Stimulated activated naive CD4-positive, alpha-beta T cell treated with Interleukin-2 at 50 U/mL for 16 hours (primary cell): ENCODE data around the gene SMAP1.
"Not testable (repeated sequence)": the region's sequence is repeated elsewhere in the genome, so short reads cannot be mapped to it uniquely, and the experiment has no call there.

Experiments used
- DNase-seq: peaks from one replicate; lab custom pipeline; 2025; lab: John Stamatoyannopoulos, UW

SMAP1 gene

DNA sequence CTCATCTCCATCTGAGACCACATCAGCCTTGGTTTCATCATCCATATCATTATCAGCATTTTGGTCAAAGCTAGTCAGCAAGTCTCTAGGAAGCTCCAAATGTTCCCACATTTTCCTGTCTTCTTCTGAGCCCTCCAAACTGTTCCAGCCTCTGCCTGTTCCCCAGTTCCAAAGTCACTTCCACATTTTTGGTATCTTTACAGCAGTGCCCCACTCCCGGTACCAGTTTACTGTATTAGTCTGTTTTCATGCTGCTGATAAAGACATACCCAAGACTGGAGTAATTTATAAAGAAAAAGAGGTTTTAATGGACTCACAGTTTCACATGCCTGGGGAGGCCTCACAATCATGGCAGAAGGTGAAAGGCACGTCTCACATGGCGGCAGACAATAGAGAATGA, 74.8 kb downstream of the SMAP1 start:
- DNase-seq = not testable (repeated sequence)

DNA sequence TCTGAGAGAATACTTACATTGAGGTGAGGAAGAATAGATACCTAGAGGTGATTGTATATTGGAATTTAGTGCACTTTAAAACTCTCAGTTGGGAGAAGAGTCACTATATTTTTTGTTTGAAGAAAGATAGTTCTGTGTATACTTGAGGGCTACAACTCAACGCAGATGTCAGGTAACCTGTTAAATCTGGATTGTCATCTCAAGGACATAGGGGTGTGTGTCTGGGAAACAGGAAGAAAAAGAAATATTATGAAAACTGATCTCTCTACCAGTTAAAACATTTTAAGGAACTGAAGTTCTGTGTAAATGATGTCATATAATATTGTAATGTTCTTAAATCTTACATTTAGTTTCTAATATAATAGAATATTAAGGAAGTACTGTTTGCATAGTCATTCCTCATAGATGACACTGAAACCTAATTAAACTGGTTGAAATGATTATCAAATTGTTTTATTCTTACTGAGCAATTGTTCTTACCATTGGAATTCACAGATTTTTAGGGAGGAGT, 86.2 kb downstream of the SMAP1 start:
- DNase-seq = no peak

DNA sequence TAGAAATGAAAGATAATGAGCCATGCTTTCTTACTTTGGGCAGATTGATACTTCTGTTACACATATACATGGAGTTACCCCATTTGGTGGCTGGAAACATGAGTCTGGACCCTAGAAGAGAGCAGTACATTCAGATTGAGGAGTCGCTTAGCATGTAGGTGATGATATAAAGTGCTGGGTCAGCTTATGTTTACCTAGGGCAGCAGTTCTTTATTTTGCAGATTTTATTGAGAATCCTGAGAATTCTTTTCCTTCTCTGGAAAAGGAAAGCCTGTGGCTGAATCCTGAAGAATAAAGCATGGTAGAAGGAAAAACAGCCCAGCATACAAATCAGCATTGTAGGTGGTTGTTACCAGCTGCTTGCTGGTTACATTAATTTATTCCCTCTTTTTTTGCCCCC, 91.2 kb downstream of the SMAP1 start:
- no peak for DNase-seq

DNA sequence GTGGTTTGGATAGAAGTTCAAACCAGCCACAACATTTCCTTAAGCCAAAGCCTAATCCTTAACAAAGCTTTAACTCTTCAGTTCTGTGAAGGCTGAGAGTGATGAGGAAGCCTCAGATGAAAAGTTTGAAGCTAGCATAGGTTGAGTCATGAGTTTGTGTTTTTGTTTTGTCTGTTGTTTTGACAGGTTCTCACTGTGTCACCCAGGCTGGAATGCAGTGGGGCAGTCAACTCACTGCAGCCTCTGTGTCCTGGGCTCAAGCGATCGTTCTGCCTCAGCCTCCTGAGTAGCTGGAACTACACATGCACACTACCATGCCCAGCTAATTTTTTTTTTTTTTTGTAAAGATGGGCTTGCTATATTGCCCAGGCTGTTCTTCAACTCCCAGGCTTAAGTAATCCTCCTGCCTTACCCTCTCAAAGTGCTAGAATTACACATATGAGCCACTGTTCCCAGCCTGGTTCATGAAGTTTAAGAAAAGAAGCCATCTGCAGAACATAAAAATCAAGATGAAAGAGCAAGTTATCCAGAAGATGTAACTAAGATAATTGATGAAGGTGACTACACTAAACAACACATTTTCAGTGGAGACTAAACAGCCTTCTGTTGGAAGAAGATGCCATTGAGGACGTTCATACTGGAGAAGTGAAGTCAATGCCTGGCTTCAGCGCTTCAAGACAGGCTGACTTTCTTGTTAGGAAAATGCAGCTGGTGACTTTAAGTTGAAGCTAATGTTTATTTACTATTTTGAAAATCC, 96.2 kb downstream of the SMAP1 start:
- DNase-seq = no peak

DNA sequence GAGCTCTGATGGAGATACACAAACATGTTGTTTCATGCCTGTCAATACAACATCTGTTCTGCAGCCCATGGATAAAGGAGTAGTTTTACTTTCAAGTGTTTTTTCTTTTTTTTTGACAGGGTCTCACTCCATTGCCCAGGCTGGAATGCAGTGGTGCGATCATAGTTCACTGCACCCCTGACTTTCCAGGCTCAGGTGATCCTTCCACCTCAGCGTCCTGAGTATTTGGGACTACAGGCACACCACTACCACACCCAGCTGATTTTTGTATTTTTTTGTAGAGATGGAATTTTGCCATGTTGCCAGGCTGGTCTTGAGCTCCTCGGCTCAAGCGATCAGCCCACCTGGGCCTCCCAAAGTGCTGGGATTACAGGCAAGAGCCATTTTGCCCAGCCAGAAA, 97.0 kb downstream of the SMAP1 start:
- DNase-seq = no peak

DNA sequence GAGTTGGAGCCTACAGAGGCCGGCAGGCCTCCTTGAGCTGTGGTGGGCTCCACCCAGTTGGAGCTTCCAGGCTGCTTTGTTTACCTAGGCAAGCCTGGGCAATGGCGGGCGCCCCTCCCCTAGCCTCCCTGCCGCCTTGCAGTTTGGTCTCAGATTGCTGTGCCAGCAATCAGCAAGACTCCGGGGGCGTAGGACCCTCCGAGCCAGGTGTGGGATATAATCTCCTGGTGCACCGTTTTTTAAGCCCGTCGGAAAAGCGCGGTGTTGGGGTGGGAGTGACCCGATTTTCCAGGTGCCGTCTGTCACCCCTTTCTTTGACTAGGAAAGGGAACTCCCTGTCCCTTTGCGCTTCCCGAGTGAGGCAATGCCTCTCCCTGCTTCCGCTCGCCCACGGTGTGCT, 103.7 kb downstream of the SMAP1 start:
- DNase-seq = not testable (repeated sequence)

DNA sequence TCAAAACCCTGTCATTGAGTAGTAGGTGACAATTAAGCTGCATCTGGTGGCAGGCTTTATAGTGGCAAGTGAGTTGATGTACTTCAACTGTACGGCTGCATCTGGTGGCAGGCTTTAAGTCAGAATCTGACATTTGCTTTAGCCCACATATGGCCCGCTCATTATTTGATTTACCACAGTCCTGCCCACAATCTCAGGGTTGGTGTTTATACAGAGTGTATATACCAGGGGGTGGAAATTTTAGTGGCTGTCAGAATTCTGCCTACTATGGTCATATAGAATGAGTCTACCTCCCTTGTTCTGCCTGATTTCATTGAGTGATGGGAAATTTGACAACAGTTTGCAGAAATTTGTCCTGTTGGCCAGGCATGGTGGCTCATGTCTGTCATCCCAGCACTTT, 112.3 kb downstream of the SMAP1 start:
- no peak for DNase-seq

DNA sequence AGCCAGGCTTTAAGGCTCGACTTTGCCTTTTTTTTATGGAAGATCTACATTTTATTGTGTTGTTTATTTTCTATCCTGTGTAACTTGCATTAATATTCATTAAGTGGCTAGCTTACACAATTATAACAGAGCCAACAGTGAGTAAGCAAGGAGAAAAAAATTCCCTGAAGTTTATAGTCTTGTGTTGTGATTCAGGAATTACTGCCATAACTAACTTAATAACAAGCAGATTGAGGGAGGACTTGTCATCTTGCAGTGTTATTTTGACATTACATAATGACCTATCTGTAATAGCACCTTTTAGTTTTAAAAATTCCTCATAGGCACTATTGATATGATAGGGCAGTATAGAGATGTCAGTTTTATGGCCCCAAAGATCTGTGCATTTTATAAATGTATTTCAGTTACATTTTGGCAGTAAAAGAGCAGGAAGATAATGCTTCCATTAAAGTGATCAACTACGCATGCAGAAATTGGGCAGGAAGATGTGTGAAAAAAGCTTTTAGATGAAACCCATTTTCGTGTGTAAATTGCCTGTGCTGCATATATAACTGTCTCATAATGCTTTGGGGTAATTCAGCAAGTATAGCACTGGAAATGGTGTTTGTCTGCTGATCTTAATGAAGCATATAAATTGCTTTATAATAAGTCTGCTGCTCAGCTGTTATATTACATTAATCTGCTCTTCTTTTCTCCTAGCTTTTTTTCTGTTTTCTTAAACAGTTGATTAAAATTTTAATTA, 123.0 kb downstream of the SMAP1 start:
- no peak for DNase-seq

DNA sequence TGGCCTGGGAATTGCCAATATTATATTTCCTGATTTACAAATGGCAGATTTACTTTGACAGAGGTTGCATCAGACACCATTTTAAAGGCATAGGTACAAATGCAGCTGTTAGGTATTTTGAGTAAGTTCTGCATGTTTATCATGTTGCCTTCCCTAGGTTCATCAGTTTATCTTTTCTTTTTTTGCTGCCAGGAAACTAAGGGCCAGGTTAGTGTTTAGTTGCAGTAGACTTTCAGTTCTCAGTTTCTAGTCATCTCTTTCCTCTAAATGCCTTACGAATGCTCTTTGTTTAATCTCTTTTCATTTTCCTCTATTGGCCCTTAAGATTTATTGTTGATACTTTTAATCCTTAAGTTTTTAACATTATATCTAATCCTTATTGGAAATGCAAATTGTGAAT, 129.9 kb downstream of the SMAP1 start:
- DNase-seq = no peak

DNA sequence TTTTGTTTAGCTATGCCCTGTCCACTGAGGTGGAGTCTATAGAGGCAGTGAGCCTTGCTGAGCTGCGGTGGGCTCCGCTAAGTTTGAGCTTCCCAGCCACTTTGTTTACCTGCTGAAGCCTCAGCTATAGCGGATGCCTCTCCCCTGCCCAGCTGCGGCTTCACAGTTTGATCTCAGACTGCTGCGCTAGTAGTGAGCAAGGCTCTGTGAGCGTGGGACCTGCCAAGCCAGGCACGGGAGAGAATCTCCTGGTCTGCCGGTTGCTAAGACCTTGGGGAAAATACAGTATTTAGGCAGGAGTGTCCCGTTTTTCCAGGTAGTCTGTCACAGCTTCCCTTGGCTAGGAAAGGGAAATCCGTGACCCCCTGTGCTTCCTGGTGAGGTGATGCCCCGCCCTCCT, 138.4 kb downstream of the SMAP1 start:
- DNase-seq = no peak

DNA sequence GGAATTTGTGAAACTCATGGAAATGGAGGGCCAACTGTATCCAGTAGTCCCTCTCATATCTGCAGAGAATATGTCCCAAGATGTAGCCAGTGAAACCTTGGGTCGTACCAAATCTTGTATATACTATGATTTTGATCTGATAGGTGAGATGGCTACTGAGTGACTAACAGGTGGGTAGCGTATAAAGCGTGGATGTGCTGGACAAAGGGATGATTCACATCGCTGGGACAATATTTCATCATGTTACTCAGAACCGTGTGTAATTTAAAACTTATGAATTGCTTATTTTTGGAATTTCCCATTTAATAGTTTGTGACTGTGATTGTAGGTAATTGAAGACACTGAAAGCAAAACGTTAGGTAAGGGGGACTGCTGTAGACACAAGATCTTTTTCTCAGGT, 144.1 kb downstream of the SMAP1 start:
- DNase-seq = no peak

DNA sequence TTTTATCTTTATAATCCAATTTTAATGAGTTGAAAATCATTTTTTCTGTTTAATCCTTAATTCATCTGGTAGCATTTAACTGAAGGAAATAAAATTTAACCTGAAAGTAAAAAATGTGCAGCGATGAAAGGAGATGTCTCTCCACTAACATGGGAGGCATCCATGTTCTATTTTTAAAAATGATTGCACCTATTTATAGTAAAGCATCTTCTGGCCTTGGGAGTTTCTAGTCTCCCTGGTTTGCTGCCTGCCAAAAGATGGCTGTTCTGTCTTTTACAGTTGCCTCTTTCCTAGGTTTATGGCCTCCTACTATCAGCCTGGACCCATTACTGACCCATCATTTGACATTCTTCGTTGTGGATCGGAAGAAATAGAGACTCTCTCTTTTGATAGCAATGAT, 146.2 kb downstream of the SMAP1 start:
- no peak for DNase-seq

DNA sequence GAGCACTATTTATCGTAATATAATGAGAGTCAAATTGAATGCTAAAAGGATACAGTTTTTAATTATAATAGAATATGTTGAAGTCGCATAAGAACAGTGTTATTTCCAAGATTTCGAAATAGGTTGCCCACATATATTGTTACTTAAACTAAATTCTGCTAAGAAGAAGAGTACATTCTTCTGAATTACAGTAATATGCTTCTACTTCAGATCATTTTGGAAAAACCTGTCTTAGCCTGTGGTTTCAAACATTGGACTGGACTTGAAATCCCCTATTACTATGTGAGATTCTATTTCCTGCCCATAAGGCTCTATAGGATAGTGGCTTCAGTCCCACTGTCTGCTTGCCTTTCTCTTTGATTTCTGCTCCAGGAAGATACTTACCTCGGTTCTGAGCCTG, 152.0 kb downstream of the SMAP1 start:
- DNase-seq = no peak

DNA sequence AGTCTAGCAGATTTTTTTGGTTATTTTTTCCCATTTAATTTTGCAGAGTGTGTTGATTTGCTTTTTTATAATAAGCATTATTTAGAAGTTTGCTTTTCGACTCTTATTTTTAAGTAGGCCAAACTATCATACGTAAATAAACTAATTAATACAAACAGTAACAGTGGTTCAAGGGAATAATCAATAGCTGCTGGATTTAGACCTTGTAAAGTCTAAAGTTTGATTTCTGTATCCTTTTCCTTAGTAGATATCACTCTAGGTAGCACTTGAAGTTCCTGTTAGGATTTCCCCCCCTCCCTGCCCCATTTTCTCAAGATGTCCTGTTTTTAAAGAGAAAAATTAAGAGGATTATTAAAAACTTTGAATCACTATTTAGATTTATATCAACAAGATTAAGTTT, 153.1 kb downstream of the SMAP1 start:
- DNase-seq = no peak

DNA sequence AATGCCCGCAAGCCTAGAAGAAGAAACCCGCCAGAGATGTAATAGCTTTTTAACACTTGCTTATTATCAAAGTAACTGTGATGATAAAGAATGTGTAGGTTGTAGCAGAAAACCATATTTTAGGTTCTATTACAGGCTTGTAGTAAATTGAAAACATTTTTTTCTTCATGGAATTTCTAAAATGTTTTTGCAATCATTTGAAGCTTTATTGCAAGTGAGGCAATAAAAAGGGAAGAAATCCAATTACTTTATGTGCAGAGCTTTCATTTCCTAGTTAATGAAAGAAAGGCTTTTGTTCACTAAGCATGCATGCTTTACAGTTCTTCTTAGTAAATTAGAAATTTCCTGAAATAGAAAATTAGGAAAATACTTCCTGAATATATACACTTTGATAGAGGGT, 154.1 kb downstream of the SMAP1 start:
- no peak for DNase-seq

DNA sequence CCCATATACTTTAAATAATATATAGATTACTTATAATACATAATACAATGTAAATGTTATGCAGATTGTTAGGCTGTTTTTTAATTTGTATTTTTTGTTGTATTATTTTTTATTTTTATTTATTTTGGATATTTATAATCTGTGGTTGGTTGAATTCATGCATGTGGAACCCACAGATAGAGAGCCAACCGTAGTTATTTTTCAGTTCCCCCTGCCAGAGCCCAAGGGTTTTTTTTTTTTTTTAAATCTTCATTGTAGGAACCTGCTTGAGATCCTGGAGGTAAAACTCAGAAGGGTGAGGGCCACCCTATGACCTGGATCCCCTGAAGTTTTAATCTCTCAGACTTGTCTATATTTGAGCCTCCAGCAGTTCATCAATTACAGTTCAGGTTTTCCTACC, 156.0 kb downstream of the SMAP1 start:
- DNase-seq = no peak

DNA sequence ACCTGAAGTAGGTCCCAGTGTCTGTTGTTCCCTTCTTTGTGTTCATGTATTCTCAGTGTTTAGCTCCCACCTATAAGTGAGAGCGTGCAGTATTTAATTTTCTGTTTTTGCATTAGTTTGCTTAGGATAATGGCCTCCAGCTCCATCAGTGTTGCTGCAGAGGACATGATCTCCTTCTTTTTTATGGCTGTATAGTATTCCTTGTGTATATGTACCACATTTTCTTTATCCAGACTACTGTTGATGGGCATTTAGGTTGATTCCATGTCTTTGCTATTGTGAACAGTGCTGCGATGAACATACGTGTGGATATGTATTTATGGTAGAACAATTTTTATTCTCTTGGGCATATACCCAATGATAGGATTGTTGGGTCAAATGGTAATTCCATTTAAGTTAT, 163.7 kb downstream of the SMAP1 start:
- no peak for DNase-seq

DNA sequence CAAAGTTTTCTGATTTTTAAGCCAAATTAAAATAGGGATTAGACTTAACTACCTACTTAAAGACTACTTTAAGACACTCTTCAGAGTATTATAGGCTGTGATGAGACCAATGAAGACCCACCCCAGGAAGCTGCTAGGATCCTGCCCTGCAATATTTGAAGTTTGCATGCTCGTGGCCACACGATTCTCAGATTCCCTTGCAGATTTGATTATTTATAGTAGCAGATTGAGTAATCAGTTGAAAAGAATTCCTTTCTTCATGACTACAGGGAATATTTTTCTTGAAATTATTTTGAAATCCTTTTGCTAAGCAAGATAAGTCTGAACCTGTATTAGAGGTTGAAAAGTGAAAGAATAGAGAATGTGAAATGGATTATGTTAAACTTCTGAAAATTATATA, 166.8 kb downstream of the SMAP1 start:
- DNase-seq = no peak

DNA sequence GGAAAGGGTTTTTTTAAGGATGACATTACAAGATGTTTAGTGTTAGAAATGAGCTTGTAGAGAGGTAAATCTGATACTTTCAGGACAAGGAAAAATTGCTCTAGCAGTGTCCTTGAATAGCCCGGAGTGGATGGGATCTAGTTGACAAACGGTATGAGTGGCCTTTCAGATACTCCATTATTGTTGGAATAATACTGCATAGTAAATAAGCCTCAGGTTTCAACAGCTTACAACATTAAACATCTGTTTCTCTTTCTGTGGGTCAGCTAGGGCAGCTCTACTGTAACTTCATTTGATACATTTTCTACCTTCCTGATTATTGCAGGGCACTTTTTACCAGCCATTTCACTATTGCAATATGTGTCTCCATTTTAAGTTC, 171.2 kb downstream of the SMAP1 start:
- DNase-seq = no peak

DNA sequence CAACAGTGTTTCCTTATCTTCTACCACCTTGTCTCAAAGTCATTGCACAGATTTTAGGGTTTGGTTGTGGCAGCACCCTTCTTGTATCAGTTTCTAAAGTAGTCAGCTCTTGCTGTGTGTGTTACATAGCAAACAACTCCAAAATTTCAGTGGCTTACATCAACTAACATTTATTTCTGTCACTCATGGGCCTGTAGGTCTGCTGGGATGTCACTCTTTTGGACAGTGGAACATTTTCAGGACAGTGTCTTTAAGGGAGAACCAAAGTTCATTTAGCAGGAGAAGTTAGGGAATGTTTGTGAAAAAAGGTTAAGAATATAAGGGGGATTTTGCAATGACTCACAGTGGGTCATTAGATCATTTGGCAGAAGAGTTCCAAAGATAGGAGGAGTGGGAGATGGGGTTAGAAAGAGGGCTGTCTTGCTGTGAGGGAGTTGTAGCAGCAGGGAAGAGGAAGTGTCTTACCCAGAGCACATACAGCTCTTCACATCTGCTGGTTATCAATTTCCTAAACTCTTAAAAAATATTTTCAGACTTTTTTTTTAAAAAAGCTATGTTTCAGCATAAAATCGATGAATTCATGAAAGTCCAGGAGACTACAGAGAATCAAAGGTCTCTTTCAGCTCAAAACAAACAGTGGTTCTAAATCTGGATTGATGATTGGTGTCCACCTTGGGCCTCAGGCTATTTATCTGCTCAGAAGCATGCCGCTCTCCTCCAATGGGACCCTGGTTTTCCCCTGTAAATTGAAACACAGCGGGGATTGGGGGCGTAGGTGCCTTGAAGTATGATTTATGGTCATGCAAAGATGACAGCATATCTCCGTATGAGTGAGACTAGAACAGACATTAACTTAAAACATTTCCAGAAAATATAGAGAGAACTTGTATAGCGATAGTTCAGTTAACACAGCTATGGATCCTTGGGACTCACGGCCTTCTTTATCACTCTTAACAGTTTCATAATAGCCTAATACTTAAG, 171.9 kb downstream of the SMAP1 start:
- DNase-seq = no peak

DNA sequence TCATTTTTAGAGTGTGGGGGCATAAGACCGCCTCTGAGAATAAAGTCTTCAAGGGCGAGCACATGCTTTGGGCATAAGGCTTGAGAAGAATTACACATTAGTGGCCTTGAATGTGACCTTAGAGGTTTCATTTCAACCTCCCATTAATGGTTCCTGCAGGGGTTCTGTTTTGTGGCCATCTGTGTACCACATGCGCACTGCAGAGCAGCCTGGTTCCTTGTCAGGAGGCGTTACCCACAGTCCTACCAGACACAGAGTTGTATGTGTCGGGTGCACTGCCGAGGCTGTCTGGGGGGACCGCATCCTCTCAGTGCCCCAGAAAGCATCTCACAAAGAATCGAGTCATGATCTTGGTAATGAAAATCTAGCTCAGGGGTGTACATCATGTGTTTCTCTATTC, 173.4 kb downstream of the SMAP1 start:
- no peak for DNase-seq

DNA sequence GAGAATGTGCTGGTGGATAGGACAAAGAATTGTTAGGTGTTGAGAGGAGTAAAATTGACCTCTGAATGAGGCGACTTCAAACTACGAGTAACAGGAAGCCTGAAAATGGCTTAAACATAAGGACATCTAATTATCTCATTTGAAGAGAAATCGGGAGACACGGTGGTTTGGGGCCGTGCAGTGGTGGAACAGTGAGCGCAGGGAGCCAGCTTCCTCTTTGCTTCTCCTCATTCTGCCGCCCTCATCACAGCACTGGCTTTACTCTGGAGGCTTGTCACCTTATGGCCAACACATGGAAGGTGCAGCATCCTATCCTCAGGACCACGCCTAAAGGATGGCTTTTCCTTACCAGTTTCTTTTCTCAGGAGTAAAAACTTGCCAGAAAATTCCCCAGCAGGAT, 174.9 kb downstream of the SMAP1 start:
- no peak for DNase-seq
